ENCODE data around the gene TES. TPM values are rescaled to one million over a fixed set of nuclear protein-coding genes. Genes with fewer than 3 reads are reported as not detected.

Gene TES
- total RNA-seq, 2 experiments from 2014 or later: 81.8 to 90.6 TPM

GRCh38 chr7:116224492-116225098 lies 14.3 kb downstream of the TES start:
- intact Hi-C loops (cut with micrococcal nuclease): loop anchor here (1.0 kb wide), 1 partner anchor 9 kb away; no protein-coding TSS in a partner anchor
- POLR2A ChIA-PET: interaction anchor here (2.3 to 2.8 kb wide), 2 partner anchors 9 to 13 kb away, joined by 7 to 9 read pairs; no protein-coding TSS in a partner anchor
- peaks cover 77% of the 10 kb centered on the region for H3K4me1 Mint-ChIP-seq (ENCODE audit: low read depth)

GRCh38 chr7:116225860-116226259 lies 15.5 kb downstream of the TES start:
- H3K4me3 Mint-ChIP-seq: no peak overlapping the region

More at GRCh38 chr7:116224492-116225098, 14.3 kb downstream of the TES start:
- Mint-ChIP-seq H3K36me3 (no peaks in the 10 kb centered on the region), H3K27ac (peak overlapping the region; percentile 73), H3K9me3 (no peaks in the 10 kb centered on the region), H3K27me3 (no peaks in the 10 kb centered on the region), H3K4me3 (peak overlapping the region; percentile 45)
- no peak for DNase-seq
- CTCF ChIA-PET: interaction anchor here (1.1 to 1.7 kb wide), 4 partner anchors 10 to 45 kb away, joined by 3 to 10 read pairs (median 3); no protein-coding TSS in a partner anchor

GRCh38 chr7:116226664-116227063 lies 16.3 kb downstream of the TES start:
- Mint-ChIP-seq H3K4me1 (ENCODE audit: low read depth) (peaks cover 78% of the 10 kb centered on the region), H3K27me3 (no peaks in the 10 kb centered on the region), H3K36me3 (no peaks in the 10 kb centered on the region), H3K9me3 (no peaks in the 10 kb centered on the region), H3K27ac (no peak overlapping the region), H3K4me3 (no peak overlapping the region)
- CTCF ChIA-PET: interaction anchor here (1.4 to 2.2 kb wide), 3 partner anchors 17 to 300 kb away, joined by 4 to 10 read pairs (median 5); partner anchors contain the start of gene TES
- POLR2A ChIA-PET: interaction anchor here (2.3 to 2.8 kb wide), 2 partner anchors 11 to 16 kb away, joined by 7 to 9 read pairs; no protein-coding TSS in a partner anchor
- intact Hi-C loops (cut with micrococcal nuclease): no loop called here
- DNase-seq: no peak

More at GRCh38 chr7:116225860-116226259, 15.5 kb downstream of the TES start:
- intact Hi-C loops (cut with micrococcal nuclease): no loop called here
- Mint-ChIP-seq H3K4me1 (ENCODE audit: low read depth) (peaks cover 77% of the 10 kb centered on the region), H3K36me3 (no peaks in the 10 kb centered on the region), H3K27ac (no peak overlapping the region), H3K27me3 (no peaks in the 10 kb centered on the region), H3K9me3 (no peaks in the 10 kb centered on the region)
- ChIA-PET POLR2A (interaction anchor here (2.3 to 2.8 kb wide), 2 partner anchors 10 to 15 kb away, joined by 7 to 9 read pairs; no protein-coding TSS in a partner anchor), CTCF (interaction anchor here (1.4 to 2.2 kb wide), 3 partner anchors 16 to 301 kb away, joined by 4 to 10 read pairs (median 5); partner anchors contain the start of gene TES)
- no peak for DNase-seq

- no peaks in the 10 kb centered on the region for H3K36me3 Mint-ChIP-seq
- intact Hi-C loops (cut with micrococcal nuclease): no loop called here
- no peak overlapping the region for H3K27ac Mint-ChIP-seq
- H3K9me3 Mint-ChIP-seq: no peaks in the 10 kb centered on the region
- H3K4me1 Mint-ChIP-seq (ENCODE audit: low read depth): peaks cover 78% of the 10 kb centered on the region
- no peak for DNase-seq
- H3K27me3 Mint-ChIP-seq: no peaks in the 10 kb centered on the region
- H3K4me3 Mint-ChIP-seq: no peak overlapping the region
- ChIA-PET CTCF (interaction anchor here (1.1 kb wide), 1 partner anchor 17 kb away, joined by 4 read pairs; the partner anchor contains the start of gene TES), POLR2A (interaction anchor here (4.4 kb wide), 1 partner anchor 17 kb away, joined by 18 read pairs; the partner anchor contains the start of gene TES)
These were observed 17.4 kb downstream of the TES start for GRCh38 chr7:116227678-116228239.

GRCh38 chr7:116228241-116228640 lies 17.9 kb downstream of the TES start:
- Mint-ChIP-seq H3K36me3 (no peaks in the 10 kb centered on the region), H3K4me3 (no peak overlapping the region), H3K9me3 (no peaks in the 10 kb centered on the region), H3K4me1 (ENCODE audit: low read depth) (peaks cover 83% of the 10 kb centered on the region), H3K27ac (no peak overlapping the region), H3K27me3 (no peaks in the 10 kb centered on the region)
- intact Hi-C loops (cut with micrococcal nuclease): no loop called here
- DNase-seq: no peak
- ChIA-PET CTCF (interaction anchor here (0.7 to 1.1 kb wide), 2 partner anchors 18 to 48 kb away, joined by 4 to 7 read pairs; partner anchors contain the start of gene TES), POLR2A (interaction anchor here (4.4 kb wide), 1 partner anchor 17 kb away, joined by 18 read pairs; the partner anchor contains the start of gene TES)

GRCh38 chr7:116229366-116229765 lies 19.0 kb downstream of the TES start:
- ChIA-PET CTCF (interaction anchor here (13.2 kb wide), 1 partner anchor 51 kb away, joined by 399 read pairs; no protein-coding TSS in a partner anchor), POLR2A (interaction anchor here (4.4 kb wide), 1 partner anchor 18 kb away, joined by 18 read pairs; the partner anchor contains the start of gene TES)
- no peak for DNase-seq
- intact Hi-C loops (cut with micrococcal nuclease): no loop called here
- Mint-ChIP-seq H3K27me3 (no peaks in the 10 kb centered on the region), H3K4me1 (ENCODE audit: low read depth) (peaks cover 80% of the 10 kb centered on the region), H3K27ac (peak overlapping the region; percentile 3), H3K4me3 (no peak overlapping the region), H3K9me3 (no peaks in the 10 kb centered on the region), H3K36me3 (peaks cover 2% of the 10 kb centered on the region)

GRCh38 chr7:116230191-116231005 lies 20.1 kb downstream of the TES start:
- DNase-seq: no peak
- Mint-ChIP-seq H3K9me3 (no peaks in the 10 kb centered on the region), H3K4me1 (ENCODE audit: low read depth) (peaks cover 82% of the 10 kb centered on the region), H3K27ac (peak overlapping the region; percentile 49), H3K36me3 (peaks cover 2% of the 10 kb centered on the region), H3K4me3 (no peak overlapping the region), H3K27me3 (no peaks in the 10 kb centered on the region)
- ChIA-PET POLR2A (interaction anchor here (4.4 kb wide), 1 partner anchor 19 kb away, joined by 18 read pairs; the partner anchor contains the start of gene TES), CTCF (interaction anchor here (6.6 to 13.2 kb wide), 2 partner anchors 19 to 52 kb away, joined by 75 to 399 read pairs; partner anchors contain the start of gene TES)
- intact Hi-C loops (cut with micrococcal nuclease): loop anchor here (1.0 kb wide), 2 partner anchors 13 kb away; no protein-coding TSS in a partner anchor

GRCh38 chr7:116231543-116231942 lies 21.2 kb downstream of the TES start:
- H3K36me3 Mint-ChIP-seq: peaks cover 2% of the 10 kb centered on the region
- H3K27ac Mint-ChIP-seq: peak overlapping the region; percentile 38
- H3K27me3 Mint-ChIP-seq: no peaks in the 10 kb centered on the region
- CTCF ChIA-PET: interaction anchor here (0.6 to 13.2 kb wide), 5 partner anchors 20 to 93 kb away, joined by 3 to 399 read pairs (median 5); partner anchors contain the start of gene TES
- intact Hi-C loops (cut with micrococcal nuclease): loop anchor here (1.0 kb wide), 1 partner anchor 12 kb away; no protein-coding TSS in a partner anchor
- no peak for DNase-seq
- H3K4me3 Mint-ChIP-seq: no peak overlapping the region
- no peaks in the 10 kb centered on the region for H3K9me3 Mint-ChIP-seq
- POLR2A ChIA-PET: interaction anchor here (4.4 kb wide), 1 partner anchor 20 kb away, joined by 18 read pairs; the partner anchor contains the start of gene TES
- peaks cover 80% of the 10 kb centered on the region for H3K4me1 Mint-ChIP-seq (ENCODE audit: low read depth)

- Mint-ChIP-seq H3K4me3 (no peak overlapping the region), H3K27ac (peak overlapping the region; percentile 58), H3K36me3 (peaks cover 2% of the 10 kb centered on the region), H3K4me1 (ENCODE audit: low read depth) (peaks cover 78% of the 10 kb centered on the region), H3K9me3 (no peaks in the 10 kb centered on the region), H3K27me3 (no peaks in the 10 kb centered on the region)
- DNase-seq: no peak
- ChIA-PET POLR2A (interaction anchor here (4.4 kb wide), 1 partner anchor 21 kb away, joined by 18 read pairs; the partner anchor contains the start of gene TES), CTCF (interaction anchor here (0.6 to 13.2 kb wide), 8 partner anchors 15 to 1922 kb away, joined by 3 to 399 read pairs (median 4); partner anchors contain the start of gene TES)
- intact Hi-C loops (cut with micrococcal nuclease): loop anchor here (1.0 kb wide), 2 partner anchors 11 to 21 kb away; no protein-coding TSS in a partner anchor
These were observed 21.6 kb downstream of the TES start for GRCh38 chr7:116231949-116232348.

GRCh38 chr7:116232350-116232749 lies 22.0 kb downstream of the TES start:
- Mint-ChIP-seq H3K9me3 (no peaks in the 10 kb centered on the region), H3K36me3 (peaks cover 4% of the 10 kb centered on the region), H3K27ac (peak overlapping the region; percentile 58), H3K4me1 (ENCODE audit: low read depth) (peaks cover 77% of the 10 kb centered on the region), H3K27me3 (no peaks in the 10 kb centered on the region), H3K4me3 (no peak overlapping the region)
- intact Hi-C loops (cut with micrococcal nuclease): loop anchor here (1.0 kb wide), 1 partner anchor 21 kb away; no protein-coding TSS in a partner anchor
- POLR2A ChIA-PET: interaction anchor here (4.4 kb wide), 1 partner anchor 21 kb away, joined by 18 read pairs; the partner anchor contains the start of gene TES
- CTCF ChIA-PET: interaction anchor here (0.6 to 13.2 kb wide), 9 partner anchors 15 to 1921 kb away, joined by 3 to 399 read pairs (median 3); partner anchors contain the start of gene TES
- DNase-seq: no peak

GRCh38 chr7:116232920-116233319 lies 22.6 kb downstream of the TES start:
- POLR2A ChIA-PET: no interaction called here
- Mint-ChIP-seq H3K9me3 (no peaks in the 10 kb centered on the region), H3K4me3 (no peak overlapping the region)

More at GRCh38 chr7:116232920-116233319, 22.6 kb downstream of the TES start:
- intact Hi-C loops (cut with micrococcal nuclease): loop anchor here (1.0 kb wide), 1 partner anchor 22 kb away; no protein-coding TSS in a partner anchor
- CTCF ChIA-PET: interaction anchor here (0.9 to 13.2 kb wide), 5 partner anchors 16 to 1921 kb away, joined by 3 to 399 read pairs (median 4); partner anchors contain the start of gene TES
- DNase-seq: no peak
- Mint-ChIP-seq H3K4me1 (ENCODE audit: low read depth) (peaks cover 77% of the 10 kb centered on the region), H3K36me3 (peaks cover 6% of the 10 kb centered on the region), H3K27me3 (no peaks in the 10 kb centered on the region), H3K27ac (peak overlapping the region; percentile 49)

Data from activated CD4-positive, alpha-beta memory T cell treated with anti-CD3 and anti-CD28 coated beads for 36 hours (primary cell).